H9 (cell line): ENCODE data around the gene GSE1. TPM values are rescaled to one million over a fixed set of nuclear protein-coding genes. Genes with fewer than 3 reads are reported as not detected.

ENCODE experiments used
- DNase-seq: peaks from one replicate; pipeline ENCODE4 v3.0.0-alpha.2; 2017
- H2AFZ ChIP-seq: one replicate; pipeline ENCODE4 v1.6.1; 2013; ENCODE audit warnings: mild to moderate bottlenecking, low read length, control low read depth, moderate library complexity
- H2AK5ac ChIP-seq: 2 replicates; pipeline ENCODE4 v1.6.1; 2013; ENCODE audit warnings: low read length, control low read depth, mixed read lengths; ENCODE audit not compliant: insufficient read length
- H2BK120ac ChIP-seq: one replicate; pipeline ENCODE4 v1.6.1; 2013; ENCODE audit warnings: low read depth, mild to moderate bottlenecking, low read length, control low read depth, inconsistent platforms; ENCODE audit not compliant: poor library complexity, severe bottlenecking
- H2BK12ac ChIP-seq: 2 replicates; pipeline ENCODE4 v1.6.1; 2013; ENCODE audit warnings: low read length, control low read depth, mixed read lengths, low read depth; ENCODE audit not compliant: insufficient read length
- H2BK15ac ChIP-seq: 2 replicates; pipeline ENCODE4 v1.6.1; 2013; ENCODE audit warnings: low read depth, low read length, control low read depth
- H2BK20ac ChIP-seq: one replicate; pipeline ENCODE4 v1.6.1; 2013; ENCODE audit warnings: low read depth, mild to moderate bottlenecking, low read length, control low read depth, inconsistent platforms; ENCODE audit not compliant: poor library complexity, severe bottlenecking
- H2BK5ac ChIP-seq: 2 replicates; pipeline ENCODE4 v1.6.1; 2013; ENCODE audit warnings: low read length, control low read depth, mixed read lengths; ENCODE audit not compliant: insufficient read length
- H3K14ac ChIP-seq: 2 replicates; pipeline ENCODE4 v1.6.1; 2013; ENCODE audit warnings: low read length, control low read depth; ENCODE audit not compliant: insufficient read depth
- H3K18ac ChIP-seq: 2 replicates; pipeline ENCODE4 v1.6.1; 2013; ENCODE audit warnings: low read depth, mild to moderate bottlenecking, mixed read lengths, low read length, control low read depth; ENCODE audit not compliant: insufficient read length
- H3K23ac ChIP-seq: 2 replicates; pipeline ENCODE4 v1.6.1; 2013; ENCODE audit warnings: low read length, control low read depth, mixed read lengths, low read depth; ENCODE audit not compliant: insufficient read length
- H3K23me2 ChIP-seq: 2 replicates; pipeline ENCODE4 v1.6.1; 2013; ENCODE audit warnings: low read depth, mild to moderate bottlenecking, mixed read lengths, low read length, control low read depth; ENCODE audit not compliant: insufficient read length, poor library complexity, severe bottlenecking
- H3K27ac ChIP-seq: 2 replicates; pipeline ENCODE4 v1.5.1; 2013; ENCODE audit warnings: low read length, control low read depth, mixed read lengths, low read depth; ENCODE audit not compliant: insufficient read length
- H3K27me3 ChIP-seq: 2 replicates; pipeline ENCODE4 v1.6.1; 2013; ENCODE audit warnings: low read length, control low read depth, inconsistent platforms; ENCODE audit not compliant: insufficient read depth
- H3K4ac ChIP-seq: 2 replicates; pipeline ENCODE4 v1.6.1; 2013; ENCODE audit warnings: low read depth, mild to moderate bottlenecking, control low read depth, inconsistent platforms, low read length, moderate library complexity
- H3K4me1 ChIP-seq: 2 replicates; pipeline ENCODE4 v1.6.1; 2013; ENCODE audit warnings: low read length, control low read depth, inconsistent platforms; ENCODE audit not compliant: insufficient read depth
- H3K4me2 ChIP-seq: 2 replicates; pipeline ENCODE4 v1.6.1; 2013; ENCODE audit warnings: low read length, control low read depth, mixed read lengths; ENCODE audit not compliant: insufficient read length, insufficient read depth
- H3K56ac ChIP-seq: 2 replicates; pipeline ENCODE4 v1.6.1; 2013; ENCODE audit warnings: low read depth, mild to moderate bottlenecking, mixed read lengths, low read length, control low read depth; ENCODE audit not compliant: insufficient read length
- H3K79me1 ChIP-seq: 2 replicates; pipeline ENCODE4 v1.6.1; 2013; ENCODE audit warnings: low read depth, mild to moderate bottlenecking, moderate library complexity, low read length, control low read depth, inconsistent platforms; ENCODE audit not compliant: insufficient read depth, poor library complexity, severe bottlenecking
- H3K79me2 ChIP-seq: 2 replicates; pipeline ENCODE4 v1.6.1; 2013; ENCODE audit warnings: low read length, control low read depth, inconsistent platforms; ENCODE audit not compliant: insufficient read depth
- H3K9ac ChIP-seq: 2 replicates; pipeline ENCODE4 v1.6.1; 2013; ENCODE audit warnings: low read length, control low read depth, mixed read lengths; ENCODE audit not compliant: insufficient read length; ENCODE audit errors: extremely low read depth
- H3K9me3 ChIP-seq: one replicate; pipeline ENCODE4 v1.6.1; 2013; ENCODE audit warnings: low read depth, low read length, inconsistent platforms; ENCODE audit not compliant: control insufficient read depth
- H3T11ph ChIP-seq: one replicate; pipeline ENCODE4 v1.6.1; 2013; ENCODE audit warnings: mild to moderate bottlenecking, low read length, control low read depth, inconsistent platforms
- H4K20me1 ChIP-seq: one replicate; pipeline ENCODE4 v1.6.1; 2013; ENCODE audit not compliant: control insufficient read depth, insufficient read length, insufficient read depth
- H4K5ac ChIP-seq: 2 replicates; pipeline ENCODE4 v1.6.1; 2013; ENCODE audit warnings: low read depth, mild to moderate bottlenecking, mixed read lengths, low read length, control low read depth; ENCODE audit not compliant: insufficient read length
- H4K8ac ChIP-seq: replicated peaks from 2 replicates; pipeline ENCODE4 v1.6.1; 2013; ENCODE audit warnings: low read length, control low read depth, mixed read lengths, low read depth; ENCODE audit not compliant: insufficient read length
- H4K91ac ChIP-seq: 2 replicates; pipeline ENCODE4 v1.6.1; 2013; ENCODE audit warnings: low read depth, mild to moderate bottlenecking, moderate library complexity, mixed read lengths, low read length, control low read depth; ENCODE audit not compliant: insufficient read length
- H3K27ac Mint-ChIP-seq, 3 experiments: 2 replicates in 2 of 3; 3 replicates in 1 of 3; pipeline ENCODE4 v1.8.0; 2020 to 2021; ENCODE audit warnings: mixed read lengths in 3 of 3, mild to moderate bottlenecking in 1 of 3, moderate library complexity in 1 of 3
- H3K27me3 Mint-ChIP-seq: 2 replicates; pipeline ENCODE4 v1.8.0; 2021; ENCODE audit warnings: low read depth, mild to moderate bottlenecking, moderate library complexity, mixed read lengths
- H3K36me3 Mint-ChIP-seq, 3 experiments: 2 replicates in 2 of 3; 3 replicates in 1 of 3; pipeline ENCODE4 v1.8.0; 2020 to 2021; ENCODE audit warnings: low read depth in 3 of 3, mixed read lengths in 3 of 3; ENCODE audit not compliant: insufficient read depth in 1 of 3
- H3K4me1 Mint-ChIP-seq, 2 experiments: 2 replicates each; pipeline ENCODE4 v1.8.0; 2020; ENCODE audit warnings: mixed read lengths in 2 of 2
- H3K4me3 Mint-ChIP-seq, 2 experiments: 2 replicates in 1 of 2; 3 replicates in 1 of 2; pipeline ENCODE4 v1.8.0; 2020 to 2021; ENCODE audit warnings: mild to moderate bottlenecking in 2 of 2, mixed read lengths in 2 of 2, moderate library complexity in 1 of 2
- H3K9me3 Mint-ChIP-seq, 2 experiments: 2 replicates in 1 of 2; 3 replicates in 1 of 2; pipeline ENCODE4 v1.8.0; 2020; ENCODE audit warnings: mild to moderate bottlenecking in 2 of 2, mixed read lengths in 2 of 2, moderate library complexity in 1 of 2
- WGBS: extraction: QIAGEN DNeasy Blood & Tissue Kit; methylation state at CpG from one replicate; pipeline ENCODE4 v1.1.7; 2013; ENCODE audit warnings: missing lambda C conversion rate, low lambda C conversion rate, mixed read lengths; ENCODE audit not compliant: insufficient read length; ENCODE audit errors: extremely low coverage; 5-methylcytosine and 5-hydroxymethylcytosine counted together
- total RNA-seq: library from RNA; stranded (reverse); gene quantifications from 2 replicates; pipeline ENCODE4 v1.2.1, GENCODE V29; 2021
- TF ChIP-seq, protein P1 (sequence below): fragments of 200-600 bp; sonication (generic); conservative IDR thresholded peaks from 3 replicates; pipeline ENCODE4 v1.8.0; 2021; ENCODE audit warnings: antibody characterized with exemption, mild to moderate bottlenecking

The GSE1 gene
- total RNA-seq, 1 experiment from 2014 or later: 125 TPM

DNA sequence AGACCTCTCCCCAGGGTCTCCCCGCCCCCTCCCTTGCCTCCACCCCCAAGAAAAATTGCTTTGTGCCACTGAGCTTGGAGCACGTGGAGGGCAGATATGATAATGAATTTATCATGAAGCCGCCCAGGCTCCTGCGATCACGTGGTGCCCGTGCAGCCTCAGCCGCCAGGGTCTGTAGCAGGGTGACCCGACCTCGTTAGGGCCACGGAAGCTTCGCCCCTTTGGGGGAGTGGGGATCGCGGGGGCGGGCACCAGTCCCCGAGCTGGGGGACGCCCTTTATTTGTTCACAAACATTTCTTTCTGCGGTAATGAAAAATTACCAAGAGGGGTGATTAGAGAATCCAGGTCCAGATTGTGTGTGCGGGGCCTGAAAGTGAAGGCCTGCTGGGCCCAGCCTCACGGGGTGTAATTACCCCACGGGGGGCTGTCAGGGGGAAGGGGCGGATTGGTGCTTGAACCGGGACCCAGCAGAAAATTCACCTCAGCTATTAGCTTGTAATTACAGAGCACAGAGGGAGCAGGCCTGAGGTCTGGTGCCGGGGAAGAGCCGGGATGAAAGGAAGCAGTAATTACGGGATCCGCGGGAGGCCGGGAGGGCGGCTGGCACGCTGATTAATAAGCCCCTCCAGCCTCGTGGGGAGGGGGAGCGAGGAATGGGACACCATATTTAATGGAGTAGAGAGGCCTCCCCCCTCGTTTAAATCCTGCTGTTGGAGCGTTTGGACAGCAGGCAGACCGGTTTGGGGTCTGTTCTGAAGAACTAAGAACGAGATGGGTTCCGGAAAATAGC lies 13.3 kb downstream of the GSE1 start:
- no peak overlapping the region for H2AFZ ChIP-seq
- H3K27ac ChIP-seq: no peak overlapping the region
- H3T11ph ChIP-seq: no peak overlapping the region
- H3K27me3 ChIP-seq: no peaks in the 10 kb centered on the region
- peaks cover 3% of the 10 kb centered on the region; the same call in 1 of the 2 replicates for H3K4me1 ChIP-seq
- no peak overlapping the region for H3K9ac ChIP-seq
- no peak overlapping the region for H2BK5ac ChIP-seq
- H2BK20ac ChIP-seq: no peak overlapping the region
- no peak overlapping the region for H2AK5ac ChIP-seq
- H4K20me1 ChIP-seq: peaks cover 9% of the 10 kb centered on the region
- H4K91ac ChIP-seq: no peak overlapping the region
- H3K14ac ChIP-seq: no peak overlapping the region
- Mint-ChIP-seq H3K4me3 (peak overlapping the region; percentile 47 to 73), H3K27me3 (no peaks in the 10 kb centered on the region), H3K36me3 (peaks cover 19 to 33% (median 29%) of the 10 kb centered on the region in 3 experiments), H3K4me1 (peaks cover 40 to 50% of the 10 kb centered on the region in 2 experiments), H3K9me3 (peaks cover 11 to 14% of the 10 kb centered on the region in 2 experiments), H3K27ac (peak overlapping the region; percentile 59 to 90 (median 89); a peak in 5 of 7 replicates)
- H4K5ac ChIP-seq: no peak overlapping the region
- TF ChIP-seq, protein P1, sequence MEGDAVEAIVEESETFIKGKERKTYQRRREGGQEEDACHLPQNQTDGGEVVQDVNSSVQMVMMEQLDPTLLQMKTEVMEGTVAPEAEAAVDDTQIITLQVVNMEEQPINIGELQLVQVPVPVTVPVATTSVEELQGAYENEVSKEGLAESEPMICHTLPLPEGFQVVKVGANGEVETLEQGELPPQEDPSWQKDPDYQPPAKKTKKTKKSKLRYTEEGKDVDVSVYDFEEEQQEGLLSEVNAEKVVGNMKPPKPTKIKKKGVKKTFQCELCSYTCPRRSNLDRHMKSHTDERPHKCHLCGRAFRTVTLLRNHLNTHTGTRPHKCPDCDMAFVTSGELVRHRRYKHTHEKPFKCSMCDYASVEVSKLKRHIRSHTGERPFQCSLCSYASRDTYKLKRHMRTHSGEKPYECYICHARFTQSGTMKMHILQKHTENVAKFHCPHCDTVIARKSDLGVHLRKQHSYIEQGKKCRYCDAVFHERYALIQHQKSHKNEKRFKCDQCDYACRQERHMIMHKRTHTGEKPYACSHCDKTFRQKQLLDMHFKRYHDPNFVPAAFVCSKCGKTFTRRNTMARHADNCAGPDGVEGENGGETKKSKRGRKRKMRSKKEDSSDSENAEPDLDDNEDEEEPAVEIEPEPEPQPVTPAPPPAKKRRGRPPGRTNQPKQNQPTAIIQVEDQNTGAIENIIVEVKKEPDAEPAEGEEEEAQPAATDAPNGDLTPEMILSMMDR: no peak
- WGBS: no CpG with 5 or more reads among the region's 37 CpGs
- no peak overlapping the region for H4K8ac ChIP-seq
- H3K23me2 ChIP-seq: no peaks in the 10 kb centered on the region
- peak overlapping the region; percentile 3 for H3K4me2 ChIP-seq
- no peaks in the 10 kb centered on the region for H3K9me3 ChIP-seq
- DNase-seq: peak; percentile 62
- peaks cover 66% of the 10 kb centered on the region; the same call in 1 of the 2 replicates for H3K79me2 ChIP-seq
- peaks cover 14% of the 10 kb centered on the region for H3K79me1 ChIP-seq
- no peak overlapping the region for H2BK12ac ChIP-seq
- no peak overlapping the region for H2BK15ac ChIP-seq
- H3K56ac ChIP-seq: no peak overlapping the region
- H3K23ac ChIP-seq: no peak overlapping the region
- H3K4ac ChIP-seq: no peak overlapping the region
- no peak overlapping the region for H2BK120ac ChIP-seq
- H3K18ac ChIP-seq: no peak overlapping the region
